Panc1 (cell line): ENCODE measurements around the gene TP53BP2. TPM values are rescaled to one million over a fixed set of nuclear protein-coding genes. Genes with fewer than 3 reads are reported as not detected.

Experiments
- ATAC-seq: fragments of 200-7000 bp; cut with Tn5 transposase; 2 replicates; pipeline ENCODE4 v1.9.1; 2020; ENCODE audit warnings: mild to moderate bottlenecking, moderate library complexity
- BruUV-seq: library from RNA; stranded (reverse); fragments of 400-500 nt; replicated peaks from 2 replicates; lab custom pipeline; 2021; lab: Mats Ljungman, UMichigan
- CTCF ChIA-PET: fragments of 300-600 bp; sonication (Branson Sonifier 250); formaldehyde crosslinking; loops from one replicate; lab custom pipeline; 2022; ENCODE audit warnings: antibody characterized with exemption; lab: Charles Lee
- POLR2A ChIA-PET: fragments of 300-600 bp; sonication (Branson Sonifier 250); formaldehyde crosslinking; loops from one replicate; lab custom pipeline; 2022; ENCODE audit warnings: antibody characterized with exemption; lab: Charles Lee
- DNase-seq: peaks from one replicate; pipeline ENCODE4 v3.0.0-alpha.2; 2010; ENCODE audit warnings: low read depth, low spot score
- H3K27ac ChIP-seq: 2 replicates; pipeline ENCODE4 v1.5.1; 2011; ENCODE audit warnings: mild to moderate bottlenecking, low read length, inconsistent platforms
- H3K27me3 ChIP-seq: fragments of 200-500 bp; sonication (Bioruptor generic); 2 replicates; pipeline ENCODE4 v1.6.0; 2014; ENCODE audit warnings: low read length, inconsistent platforms; ENCODE audit not compliant: control insufficient read depth, insufficient read depth
- H3K36me3 ChIP-seq: fragments of 200-500 bp; sonication (Bioruptor generic); 2 replicates; pipeline ENCODE4 v1.5.1; 2014; ENCODE audit warnings: inconsistent platforms, mild to moderate bottlenecking, low read length, moderate library complexity; ENCODE audit not compliant: control insufficient read depth, insufficient read depth
- H3K4me1 ChIP-seq: 2 replicates; pipeline ENCODE4 v1.5.1; 2011; ENCODE audit warnings: inconsistent platforms, mild to moderate bottlenecking, low read length, moderate library complexity; ENCODE audit not compliant: control insufficient read depth, insufficient read depth
- H3K4me3 ChIP-seq, 2 experiments: 2 replicates each; pipeline ENCODE4 v1.5.1; 2011 to 2012; ENCODE audit warnings: low read depth in 2 of 2, low read length in 2 of 2, mild to moderate bottlenecking in 2 of 2, inconsistent platforms in 1 of 2, moderate library complexity in 1 of 2
- H3K9me3 ChIP-seq: fragments of 200-500 bp; sonication (Bioruptor generic); 2 replicates; pipeline ENCODE4 v1.5.1; 2014; ENCODE audit warnings: low read depth, mild to moderate bottlenecking, inconsistent platforms, low read length, moderate library complexity; ENCODE audit not compliant: control insufficient read depth, insufficient read depth
- CTCF ChIP-seq: fragments of 450-650 bp; IDR thresholded peaks from 2 replicates; pipeline ENCODE4 v1.5.1; 2017; ENCODE audit warnings: mild to moderate bottlenecking
- POLR2AphosphoS5 ChIP-seq: IDR thresholded peaks from 2 replicates; pipeline ENCODE4 v1.6.1; 2012; ENCODE audit warnings: mild to moderate bottlenecking, low read depth, low read length, moderate library complexity
- REST ChIP-seq, 2 experiments: IDR thresholded peaks; 2 replicates each; pipeline ENCODE4 v1.6.1; 2011 to 2012; ENCODE audit warnings: low read depth in 2 of 2, control low read depth in 1 of 2, low read length in 1 of 2, mild to moderate bottlenecking in 1 of 2, moderate library complexity in 1 of 2; ENCODE audit not compliant: insufficient read depth in 1 of 2
- SIN3A ChIP-seq: IDR thresholded peaks from 2 replicates; pipeline ENCODE4 v1.6.1; 2012; ENCODE audit warnings: low read depth, mild to moderate bottlenecking, low read length, moderate library complexity, borderline replicate concordance; ENCODE audit not compliant: insufficient read depth
- TCF7L2 ChIP-seq: IDR thresholded peaks from 2 replicates; pipeline ENCODE4 v1.6.1; 2011; ENCODE audit warnings: mild to moderate bottlenecking, low read depth, low read length, inconsistent platforms
- in situ Hi-C: cut with HindIII; loops from 2 replicates; pipeline ENCODE4 v1.10.0; 2016; ENCODE audit warnings: low sequenced_read_pairs, low pct_unique_long_range_greater_than_20kb
- intact Hi-C: fragments of 100-400 bp; cut with micrococcal nuclease; formaldehyde crosslinking; loops from one replicate; pipeline ENCODE4 v1.10.0; 2022; ENCODE audit not compliant: unreplicated experiment
- total RNA-seq: library from RNA; stranded (reverse); gene quantifications from one replicate; pipeline ENCODE4 v1.2.1, GENCODE V29; 2021; ENCODE audit not compliant: unreplicated experiment

Gene TP53BP2
- total RNA-seq, 1 experiment from 2014 or later, result 51.4 TPM

GRCh38 chr1:223856386-223856785, 10.6 kb upstream of the TP53BP2 start:
- CTCF ChIA-PET, result no interaction called here
- Histone ChIP-seq H3K4me3 (no peak overlapping the region), H3K27me3 (no peaks in the 10 kb centered on the region; the same call in 1 of the 2 replicates), H3K9me3 (no peaks in the 10 kb centered on the region), H3K36me3 (no peaks in the 10 kb centered on the region), H3K27ac (no peak overlapping the region), H3K4me1 (no peaks in the 10 kb centered on the region)
- POLR2A ChIA-PET, result no interaction called here
- TF ChIP-seq POLR2AphosphoS5, result no peak
- no peak for TF ChIP-seq TCF7L2
- no peak for TF ChIP-seq REST (IDR thresholded peaks at IDR 0.05; ENCODE audit: insufficient read depth in 1 of 2, low read depth in 2 of 2, low read length in 1 of 2)
- no peak for TF ChIP-seq SIN3A
- TF ChIP-seq CTCF, result no peak
- intact Hi-C loops (no loop called here), in situ Hi-C loops (no loop called here)
- no peak for DNase-seq
- ATAC-seq, result no peak
- BruUV-seq, result no TSS peak

GRCh38 chr1:223853748-223854147, 8.0 kb upstream of the TP53BP2 start:
- POLR2A ChIA-PET, result no interaction called here
- no peak for ATAC-seq
- no TSS peak for BruUV-seq

More at GRCh38 chr1:223853748-223854147, 8.0 kb upstream of the TP53BP2 start:
- H3K9me3 ChIP-seq, result no peaks in the 10 kb centered on the region
- H3K27ac ChIP-seq, result no peak overlapping the region
- TF ChIP-seq SIN3A (no peak), POLR2AphosphoS5 (no peak), REST (IDR thresholded peaks at IDR 0.05; ENCODE audit: insufficient read depth in 1 of 2, low read depth in 2 of 2, low read length in 1 of 2) (no peak), TCF7L2 (no peak), CTCF (no peak)
- in situ Hi-C loops (no loop called here), intact Hi-C loops (no loop called here)
- no peaks in the 10 kb centered on the region for H3K36me3 ChIP-seq
- no peaks in the 10 kb centered on the region for H3K4me1 ChIP-seq
- no peaks in the 10 kb centered on the region; the same call in 1 of the 2 replicates for H3K27me3 ChIP-seq
- CTCF ChIA-PET, result no interaction called here
- H3K4me3 ChIP-seq, result no peak overlapping the region
- DNase-seq, result no peak
